K562 (cell line): ENCODE data around the gene MIEF1. TPM values are rescaled to one million over a fixed set of nuclear protein-coding genes. Genes with fewer than 3 reads are reported as not detected.

ENCODE experiments used
- ATAC-seq: fragments of 200-7000 bp; cut with Tn5 transposase; 3 replicates; pipeline ENCODE4 v1.9.1; 2020; ENCODE audit warnings: moderate library complexity
- BruUV-seq: library from RNA; stranded (reverse); fragments of 400-500 nt; replicated peaks from 2 replicates; lab custom pipeline; 2021; lab: Mats Ljungman, UMichigan
- CTCF ChIA-PET: fragments of 300-600 bp; formaldehyde crosslinking; extraction: SDS; loops from one replicate; lab custom pipeline; 2021; ENCODE audit warnings: low intra/inter-chr PET ratio; lab: Yijun Ruan, JAX
- POLR2A ChIA-PET: fragments of 300-600, 350-650 bp; sonication (Branson Sonifier 250); formaldehyde crosslinking; extraction: SDS; loops from one replicate; lab custom pipeline; 2021; ENCODE audit warnings: antibody characterized with exemption, inconsistent platforms; lab: Yijun Ruan, JAX
- DNase-seq, 4 experiments: peaks; one replicate each; pipeline versions ENCODE4 v3.0.0 to v3.0.0-alpha.2; 2011 to 2018; ENCODE audit warnings: low spot score in 3 of 4, mixed read lengths in 3 of 4; ENCODE audit errors: extremely low read depth in 1 of 4
- FAIRE-seq: peaks from 2 replicates; lab custom pipeline; 2011; peaks lifted over from hg19 to GRCh38; lab: Jason Lieb, UNC
- H2AFZ ChIP-seq: 2 replicates; pipeline ENCODE4 v1.6.0; 2011; ENCODE audit warnings: low read depth, low read length, control low read depth, inconsistent platforms
- H3K27ac ChIP-seq: fragments of 200-600 bp; 3 replicates; pipeline ENCODE4 v1.8.0; 2011; ENCODE audit warnings: low read depth, mild to moderate bottlenecking, control low read depth, inconsistent platforms, low read length, moderate library complexity, mixed read lengths; ENCODE audit errors: extremely low read depth
- H3K27me3 ChIP-seq, 2 experiments: fragments of 300-600 bp in 1 of 2; 2 replicates in 1 of 2; 3 replicates in 1 of 2; pipeline versions ENCODE4 v1.6.0 to v1.8.0; 2011; ENCODE audit warnings: inconsistent platforms in 2 of 2, low read length in 2 of 2, mild to moderate bottlenecking in 1 of 2, mixed read lengths in 1 of 2, moderate library complexity in 1 of 2; ENCODE audit not compliant: control insufficient read depth in 2 of 2, insufficient read depth in 2 of 2
- H3K36me3 ChIP-seq: fragments of 300-600 bp; 3 replicates; pipeline ENCODE4 v1.8.0; 2011; ENCODE audit warnings: mild to moderate bottlenecking, low read length, inconsistent platforms; ENCODE audit not compliant: control insufficient read depth, insufficient read depth
- H3K4me1 ChIP-seq, 2 experiments: fragments of 200-600 bp in 1 of 2; replicated peaks in 1 of 2; 2 replicates in 1 of 2; 3 replicates in 1 of 2; pipeline versions ENCODE4 v1.5.1 to v1.8.0; 2011; ENCODE audit warnings: inconsistent platforms in 2 of 2, low read length in 2 of 2, mild to moderate bottlenecking in 1 of 2, mixed read lengths in 1 of 2, moderate library complexity in 1 of 2; ENCODE audit not compliant: control insufficient read depth in 2 of 2, insufficient read depth in 2 of 2
- H3K4me2 ChIP-seq: 2 replicates; pipeline ENCODE4 v1.6.1; 2011; ENCODE audit warnings: low read length, control low read depth, inconsistent platforms, mixed read lengths; ENCODE audit not compliant: insufficient read depth
- H3K4me3 ChIP-seq: fragments of 200-600 bp; sonication (generic), shearing (Covaris generic); 2 replicates; pipeline ENCODE4 v1.5.1; 2016; ENCODE audit warnings: control low read depth, inconsistent platforms
- H3K79me2 ChIP-seq: fragments of 200-600 bp; 3 replicates; pipeline ENCODE4 v1.8.0; 2011; ENCODE audit warnings: low read length, inconsistent platforms; ENCODE audit not compliant: control insufficient read depth, insufficient read depth
- H3K9ac ChIP-seq, 2 experiments: 2 replicates each; pipeline versions ENCODE4 v1.6.0 to v1.6.1; 2011; ENCODE audit warnings: low read depth in 2 of 2, low read length in 2 of 2, control low read depth in 1 of 2, inconsistent platforms in 1 of 2, mild to moderate bottlenecking in 1 of 2, mixed read lengths in 1 of 2; ENCODE audit not compliant: insufficient read depth in 1 of 2
- H3K9me1 ChIP-seq: one replicate; pipeline ENCODE4 v1.6.0; 2011; ENCODE audit warnings: inconsistent platforms, mild to moderate bottlenecking, low read length, moderate library complexity; ENCODE audit not compliant: control insufficient read depth, insufficient read depth
- H3K9me3 ChIP-seq: replicated peaks from 2 replicates; pipeline ENCODE4 v1.5.1; 2011; ENCODE audit warnings: low read depth, low read length, inconsistent platforms; ENCODE audit not compliant: control insufficient read depth, insufficient read depth
- H4K20me1 ChIP-seq: replicated peaks from 2 replicates; pipeline ENCODE4 v1.6.1; 2011; ENCODE audit warnings: low read length, inconsistent platforms, mixed read lengths; ENCODE audit not compliant: control insufficient read depth, insufficient read depth
- ARID2 ChIP-seq: fragments of 450-650 bp; IDR thresholded peaks from 2 replicates; pipeline ENCODE4 v1.6.1; 2017; ENCODE audit warnings: antibody characterized with exemption, mild to moderate bottlenecking
- CREB1 ChIP-seq, 2 experiments: sonication (generic) in 1 of 2; formaldehyde crosslinking in 1 of 2; IDR thresholded peaks; 2 replicates each; pipeline versions ENCODE4 v1.6.1 to v1.8.0; 2012 to 2022; ENCODE audit warnings: inconsistent platforms in 1 of 2, mild to moderate bottlenecking in 1 of 2, missing genetic modification reagents in 1 of 2, moderate library complexity in 1 of 2
- CREB3L1 ChIP-seq: fragments of 450-650 bp; IDR thresholded peaks from 2 replicates; pipeline ENCODE4 v1.6.1; 2014; ENCODE audit warnings: low read depth, mild to moderate bottlenecking, moderate library complexity, borderline replicate concordance
- CREBBP ChIP-seq: IDR thresholded peaks from one replicate; pipeline ENCODE4 v1.6.1; 2012; ENCODE audit warnings: low read depth, mild to moderate bottlenecking, control low read depth, inconsistent platforms, low read length
- CTBP1 ChIP-seq: fragments of 450-650 bp; IDR thresholded peaks from 2 replicates; pipeline ENCODE4 v1.6.1; 2016; ENCODE audit warnings: borderline replicate concordance
- ESRRB ChIP-seq: fragments of 250-450 bp; sonication (Bioruptor Pico); IDR thresholded peaks from 2 replicates; pipeline ENCODE4 v1.5.0; 2020; ENCODE audit warnings: mild to moderate bottlenecking, moderate library complexity, borderline replicate concordance
- HDAC6 ChIP-seq: IDR thresholded peaks from 2 replicates; pipeline ENCODE4 v1.6.1; 2012; ENCODE audit warnings: low read depth, mild to moderate bottlenecking, control low read depth, inconsistent platforms, low read length, moderate library complexity
- HNRNPL ChIP-seq: fragments of 200-400 bp; formaldehyde crosslinking; IDR thresholded peaks from 2 replicates; pipeline ENCODE4 v1.6.1; 2017; ENCODE audit warnings: low read depth, mild to moderate bottlenecking, low read length
- KAT8 ChIP-seq: fragments of 450-650 bp; IDR thresholded peaks from 2 replicates; pipeline ENCODE4 v1.6.1; 2016; ENCODE audit warnings: low read depth, mild to moderate bottlenecking
- NCOA2 ChIP-seq, 2 experiments: fragments of 450-650 bp; IDR thresholded peaks; 2 replicates each; pipeline ENCODE4 v1.6.1; 2018; ENCODE audit warnings: mild to moderate bottlenecking in 2 of 2, moderate library complexity in 1 of 2; ENCODE audit not compliant: partially characterized antibody in 2 of 2
- NRF1 ChIP-seq, 2 experiments: fragments of 450-650 bp; IDR thresholded peaks in 1 of 2; conservative IDR thresholded peaks in 1 of 2; 2 replicates each; pipeline ENCODE4 v1.6.1; 2014; ENCODE audit warnings: mild to moderate bottlenecking in 2 of 2
- OTX1 ChIP-seq: fragments of 450-650 bp; formaldehyde crosslinking; IDR thresholded peaks from 2 replicates; pipeline ENCODE4 v1.4.0; 2022; ENCODE audit warnings: mild to moderate bottlenecking
- SMAD4 ChIP-seq: fragments of 250-450 bp; sonication (Bioruptor Pico); conservative IDR thresholded peaks from 2 replicates; pipeline ENCODE4 v1.8.0; 2021; ENCODE audit warnings: inconsistent platforms, mild to moderate bottlenecking, moderate library complexity
- ZFP91 ChIP-seq: sonication (generic); formaldehyde crosslinking; IDR thresholded peaks from 2 replicates; pipeline ENCODE4 v1.8.0; 2022; ENCODE audit warnings: mild to moderate bottlenecking, missing genetic modification reagents
- ZNF143 ChIP-seq: sonication (generic); formaldehyde crosslinking; IDR thresholded peaks from 2 replicates; pipeline ENCODE4 v1.9.0; 2022; ENCODE audit warnings: mild to moderate bottlenecking, missing genetic modification reagents
- ZNF274 ChIP-seq: IDR thresholded peaks from 2 replicates; pipeline ENCODE4 v1.6.1; 2011; ENCODE audit warnings: low read depth, mild to moderate bottlenecking, low read length, moderate library complexity, borderline replicate concordance
- WGBS: fragments of 100-300 bp; shearing (Covaris generic); methylation state at CpG from one replicate; pipeline ENCODE4 v1.1.6; 2016; ENCODE audit warnings: low coverage, mixed read lengths; ENCODE audit not compliant: insufficient coverage; ENCODE audit errors: missing lambda C conversion rate; 5-methylcytosine and 5-hydroxymethylcytosine counted together
- in situ Hi-C: fragments of 300-500 bp; cut with MboI; formaldehyde crosslinking; loops from 4 replicates; pipeline ENCODE4 v1.15.0; 2018; ENCODE audit warnings: inconsistent platforms, mixed read lengths
- intact Hi-C: fragments of 100-400 bp; cut with micrococcal nuclease; formaldehyde crosslinking; loops from 2 replicates; pipeline ENCODE4 v1.14.2; 2022
- polyA plus RNA-seq, 8 experiments: library from polyadenylated mRNA; depleted of rRNA in 4 of 8; stranded (reverse) in 5 of 8; unstranded in 3 of 8; fragments of >200 nt; fragmentation: Nextera tagmentation in 2 of 8; fragmentation: Illumina TruSeq in 1 of 8; extraction: Ambion mirVana in 2 of 8; extraction: Trizol in 1 of 8; gene quantifications; 2 replicates each; pipeline versions ENCODE4 v1.2.1 to v1.2.3, GENCODE V29; 2011 to 2014; ENCODE audit warnings: inconsistent platforms in 1 of 8, missing spikeins in 1 of 8
- total RNA-seq, 7 experiments: library from RNA; depleted of rRNA in 6 of 7; stranded (reverse); fragments of >200 nt in 6 of 7; fragmentation: Illumina TruSeq in 2 of 7; extraction: Trizol in 2 of 7; gene quantifications; 2 replicates each; pipeline versions ENCODE4 v1.2.1 to v1.2.3, GENCODE V29; 2011 to 2021; ENCODE audit warnings: low replicate concordance in 1 of 7

MIEF1 gene
- total and polyA plus RNA-seq, 9 of the 15 experiments (the other 6 are each of a cell fraction or from before 2014, with no cell fraction given): 10.9 to 51.8 (median 25.5) TPM

- TF ChIP-seq SMAD4 (CRISPR knock-in tag): no peak
- TF ChIP-seq NCOA2 (IDR thresholded peaks at IDR 0.05; ENCODE audit: partially characterized antibody in 2 of 2): no peak
- TF ChIP-seq KAT8: no peak
- no peak for TF ChIP-seq ZNF274
- 0 out of 4 replicates have a peak, but pooled peaks of 1 of the 2 experiments have one; percentile 26 for TF ChIP-seq NRF1 (conservative IDR thresholded peaks at IDR 0.05 in 1 of 2, IDR thresholded peaks at IDR 0.05 in 1 of 2)
- no peak for TF ChIP-seq ZNF143 (CRISPR knock-in tag)
- TF ChIP-seq CTBP1: 0 out of 2 replicates have a peak, but pooled peaks have one; percentile 25
Measured at GRCh38 chr22:39486951-39487825, 14.9 kb upstream of the MIEF1 start (continued).

GRCh38 chr22:39487826-39488520 is 14.1 kb upstream of the MIEF1 start:
- Histone ChIP-seq H2AFZ (no peak overlapping the region), H3K27ac (peak overlapping the region; percentile 73; the same call in 1 of the 3 replicates), H3K27me3 (no peaks in the 10 kb centered on the region), H3K9me3 (no peaks in the 10 kb centered on the region), H3K79me2 (peaks cover 26% of the 10 kb centered on the region; the same call in 2 of the 3 replicates), H3K9ac (peak overlapping the region; percentile 25 to 83; a peak in 1 of 4 replicates), H4K20me1 (no peaks in the 10 kb centered on the region), H3K9me1 (no peaks in the 10 kb centered on the region), H3K4me2 (peak overlapping the region; percentile 58; the same call in 1 of the 2 replicates), H3K4me1 (peaks cover 29 to 53% of the 10 kb centered on the region in 2 experiments), H3K4me3 (no peak overlapping the region), H3K36me3 (peaks cover 10% of the 10 kb centered on the region; the same call in 1 of the 3 replicates)
- FAIRE-seq (no peak), DNase-seq (no peak), ATAC-seq (no peak)
- ChIA-PET CTCF (no interaction called here), POLR2A (interaction anchor here (1.0 to 1.5 kb wide), 3 partner anchors 9 to 168 kb away, joined by 3 to 6 read pairs (median 3); partner anchors contain the start of gene RPL3)
- 95% methylated on average over 41 of the region's 70 CpGs for WGBS
- in situ Hi-C loops: no loop called here
- intact Hi-C loops: loop anchor here (2.0 kb wide), 1 partner anchor 23 kb away; no protein-coding TSS in a partner anchor
- BruUV-seq: no TSS peak
- TF ChIP-seq OTX1 (CRISPR knock-in tag): no peak
- no peak for TF ChIP-seq ESRRB
- TF ChIP-seq ARID2: no peak
- no peak for TF ChIP-seq HDAC6
- TF ChIP-seq CREB3L1: no peak
- TF ChIP-seq ZFP91 (CRISPR knock-in tag): no peak
- TF ChIP-seq CREB1 (IDR thresholded peaks at IDR 0.05): no peak
- no peak for TF ChIP-seq CREB1 (CRISPR knock-in tag; IDR thresholded peaks at IDR 0.05)
- peak; percentile 75; the same call in 1 of the 2 replicates for TF ChIP-seq HNRNPL
- no peak for TF ChIP-seq CREBBP
